B cell (primary cell): ENCODE results near the gene WFDC8. TPM values are rescaled to one million over a fixed set of nuclear protein-coding genes. Genes with fewer than 3 reads are reported as not detected.

Experiments used
- ATAC-seq: fragments of 200-7000 bp; cut with Tn5 transposase; one replicate; pipeline ENCODE4 v1.10.0; 2021; ENCODE audit warnings: low read depth, mild to moderate bottlenecking, moderate number of reproducible peaks, moderate library complexity
- CTCF ChIA-PET: fragments of 350-600 bp; sonication (Branson Sonifier 250); formaldehyde crosslinking; loops from one replicate; lab custom pipeline; 2021; ENCODE audit warnings: antibody characterized with exemption, inconsistent platforms; lab: Charles Lee
- POLR2A ChIA-PET: fragments of 350-600 bp; sonication (Branson Sonifier 250); formaldehyde crosslinking; loops from one replicate; lab custom pipeline; 2021; ENCODE audit warnings: antibody characterized with exemption; lab: Charles Lee
- DNase-seq: peaks from one replicate; pipeline ENCODE4 v3.0.0; 2013
- H2AFZ ChIP-seq: 2 replicates; pipeline ENCODE4 v1.6.1; 2012; ENCODE audit warnings: mild to moderate bottlenecking, low read depth, low read length; ENCODE audit not compliant: insufficient read depth, poor library complexity, severe bottlenecking
- H3K27ac ChIP-seq, 2 donors: 1 replicate in 1 of 2; 2 replicates in 1 of 2; pipeline ENCODE4 v1.5.1; 2012 to 2013; ENCODE audit warnings: low read length in 2 of 2, mild to moderate bottlenecking in 2 of 2, moderate library complexity in 1 of 2
- H3K27me3 ChIP-seq, 4 experiments: fragments of 200-600 bp in 1 of 4; sonication (generic) in 1 of 4; replicated peaks in 1 of 4; 1 replicate in 2 of 4; 2 replicates in 2 of 4; pipeline versions ENCODE4 v1.6.1 to v1.7.0; 2013 to 2016; ENCODE audit warnings: low read length in 3 of 4, mild to moderate bottlenecking in 2 of 4, mixed read lengths in 1 of 4, moderate library complexity in 1 of 4; ENCODE audit not compliant: insufficient read depth in 4 of 4, control insufficient read depth in 3 of 4; ENCODE audit errors: control extremely low read depth in 1 of 4
- H3K36me3 ChIP-seq, 2 experiments: replicated peaks in 1 of 2; 1 replicate in 1 of 2; 2 replicates in 1 of 2; pipeline versions ENCODE4 v1.6.1 to v1.7.1; 2013; ENCODE audit warnings: low read length in 1 of 2; ENCODE audit not compliant: insufficient read depth in 2 of 2, control insufficient read depth in 1 of 2; ENCODE audit errors: control extremely low read depth in 1 of 2, extremely low read depth in 1 of 2
- H3K4me1 ChIP-seq, 2 donors: fragments of 200-600 bp in 1 of 2; sonication (generic) in 1 of 2; 1 replicate in 1 of 2; 2 replicates in 1 of 2; pipeline versions ENCODE4 v1.5.1 to v1.6.1; 2013 to 2017; ENCODE audit warnings: low read length in 2 of 2; ENCODE audit not compliant: control insufficient read depth in 2 of 2, insufficient read depth in 2 of 2
- H3K4me2 ChIP-seq: replicated peaks from 2 replicates; pipeline ENCODE3; 2012; ENCODE audit warnings: mild to moderate bottlenecking, low read depth, low read length; ENCODE audit not compliant: poor library complexity, severe bottlenecking
- H3K4me3 ChIP-seq, 5 experiments: fragments of 200-600 bp in 1 of 5; sonication (generic) in 1 of 5; 1 replicate in 3 of 5; 2 replicates in 2 of 5; pipeline versions ENCODE4 v1.5.1 to v1.7.0; 2011 to 2016; ENCODE audit warnings: low read length in 4 of 5, mild to moderate bottlenecking in 4 of 5, low read depth in 2 of 5, control low read depth in 1 of 5, moderate library complexity in 1 of 5; ENCODE audit not compliant: insufficient read depth in 1 of 5; ENCODE audit errors: control extremely low read depth in 1 of 5, extremely low read depth in 1 of 5
- H3K79me2 ChIP-seq: fragments of 200-600 bp; sonication (generic); one replicate; pipeline ENCODE4 v1.6.0; 2016; ENCODE audit warnings: low read length; ENCODE audit not compliant: control insufficient read depth, insufficient read depth
- H3K9ac ChIP-seq: fragments of 200-600 bp; sonication (generic); 2 replicates; pipeline ENCODE4 v1.6.1; 2017; ENCODE audit warnings: mild to moderate bottlenecking, low read length, moderate library complexity
- H3K9me3 ChIP-seq, 3 donors: one replicate each; pipeline versions ENCODE4 v1.6.1 to v1.7.1; 2013; ENCODE audit warnings: low read length in 2 of 3; ENCODE audit not compliant: control insufficient read depth in 2 of 3, insufficient read depth in 1 of 3; ENCODE audit errors: control extremely low read depth in 1 of 3
- H4K20me1 ChIP-seq: 2 replicates; pipeline ENCODE4 v1.6.0; 2012; ENCODE audit warnings: mild to moderate bottlenecking, low read length; ENCODE audit not compliant: insufficient read depth, control insufficient read depth, poor library complexity, severe bottlenecking
- H3K27ac Mint-ChIP-seq: one replicate; pipeline ENCODE4 v1.8.0; 2021; ENCODE audit warnings: mixed read lengths
- H3K27me3 Mint-ChIP-seq: one replicate; pipeline ENCODE4 v1.8.0; 2021; ENCODE audit warnings: mixed read lengths
- H3K4me1 Mint-ChIP-seq: one replicate; pipeline ENCODE4 v1.8.0; 2021; ENCODE audit warnings: mixed read lengths
- H3K4me3 Mint-ChIP-seq: one replicate; pipeline ENCODE4 v1.8.0; 2021; ENCODE audit warnings: mixed read lengths
- H3K9me3 Mint-ChIP-seq: one replicate; pipeline ENCODE4 v1.8.0; 2022; ENCODE audit warnings: mixed read lengths; ENCODE audit not compliant: insufficient read depth
- CTCF ChIP-seq: fragments of 200-600 bp; IDR thresholded peaks from one replicate; pipeline ENCODE4 v1.8.0; 2022; ENCODE audit warnings: antibody characterized with exemption, mild to moderate bottlenecking
- EZH2 ChIP-seq: IDR thresholded peaks from 2 replicates; pipeline ENCODE4 v1.6.1; 2012; ENCODE audit warnings: borderline replicate concordance, low read depth, mild to moderate bottlenecking, moderate library complexity, low read length; ENCODE audit not compliant: insufficient read depth, poor library complexity, severe bottlenecking
- WGBS: methylation state at CpG from one replicate; pipeline ENCODE4 v1.1.5; 2013; ENCODE audit warnings: missing lambda C conversion rate; ENCODE audit not compliant: insufficient coverage; 5-methylcytosine and 5-hydroxymethylcytosine counted together
- intact Hi-C: fragments of 100-400 bp; cut with micrococcal nuclease; formaldehyde crosslinking; loops from one replicate; pipeline ENCODE4 v1.10.0; 2022
- polyA plus RNA-seq: library from polyadenylated mRNA; depleted of rRNA; stranded (reverse); fragments of >200 nt; gene quantifications from 2 replicates; pipeline ENCODE4 v1.2.3, GENCODE V29; 2012
- total RNA-seq, 2 donors: library from RNA; stranded (reverse); fragments of 120-200 nt in 1 of 2; gene quantifications; 1 replicate in 1 of 2; 2 replicates in 1 of 2; pipeline versions ENCODE4 v1.2.3 to v1.2.4, GENCODE V29; 2013 to 2022

Gene WFDC8
- total and polyA plus RNA-seq, 2 donors (not counting 1 experiment from before 2014, with no cell fraction given) = not detected

GRCh38 chr20:45621593-45621992 lies 42.5 kb upstream of the WFDC8 start:
- H3K4me2 ChIP-seq = no peak overlapping the region
- no peak for TF ChIP-seq CTCF
- no peak for TF ChIP-seq EZH2
- CTCF ChIA-PET = no interaction called here
- H3K27me3 Mint-ChIP-seq = peaks cover 15% of the 10 kb centered on the region
- no peaks in the 10 kb centered on the region for H4K20me1 ChIP-seq
- no peaks in the 10 kb centered on the region for H3K4me1 ChIP-seq
- H3K9me3 ChIP-seq = peaks cover 0 to 7% (median 0%) of the 10 kb centered on the region in 3 donors
- POLR2A ChIA-PET = no interaction called here
- H3K9ac ChIP-seq = no peak overlapping the region
- H3K27ac ChIP-seq = no peak overlapping the region
- H3K27me3 ChIP-seq = no peaks in the 10 kb centered on the region
- no peaks in the 10 kb centered on the region for H3K79me2 ChIP-seq
- no peaks in the 10 kb centered on the region for H3K4me1 Mint-ChIP-seq
- no peak overlapping the region for H2AFZ ChIP-seq
- ATAC-seq (no peak), DNase-seq (no peak)
- 100% methylated on average over 1 of the region's 2 CpGs for WGBS
- no peak overlapping the region for H3K27ac Mint-ChIP-seq
- no peak overlapping the region for H3K4me3 Mint-ChIP-seq
- H3K9me3 Mint-ChIP-seq = no peaks in the 10 kb centered on the region
- no peak overlapping the region for H3K4me3 ChIP-seq
- intact Hi-C loops = no loop called here
- H3K36me3 ChIP-seq = no peaks in the 10 kb centered on the region

GRCh38 chr20:45617591-45617990 lies 38.5 kb upstream of the WFDC8 start:
- H3K4me3 Mint-ChIP-seq = no peak overlapping the region
- no peak overlapping the region for H3K27ac ChIP-seq
- H3K79me2 ChIP-seq = no peaks in the 10 kb centered on the region
- no peak overlapping the region for H3K4me3 ChIP-seq
- H3K27me3 ChIP-seq = peaks cover 0 to 4% (median 0%) of the 10 kb centered on the region in 4 experiments
- H3K4me1 Mint-ChIP-seq = no peaks in the 10 kb centered on the region
- no peaks in the 10 kb centered on the region for H3K4me1 ChIP-seq
- ATAC-seq = no peak
- ChIA-PET CTCF (interaction anchor here (0.9 kb wide), 1 partner anchor 12 kb away, joined by 4 read pairs; the partner anchor contains the start of gene WFDC10A), POLR2A (no interaction called here)
- no peak overlapping the region for H3K9ac ChIP-seq
- DNase-seq = no peak
- intact Hi-C loops = no loop called here
- no peaks in the 10 kb centered on the region for H3K36me3 ChIP-seq
- peaks cover 27% of the 10 kb centered on the region for H3K27me3 Mint-ChIP-seq
- peaks cover 0 to 3% (median 0%) of the 10 kb centered on the region in 3 donors for H3K9me3 ChIP-seq
- no CpG with 5 or more reads among the region's 2 CpGs for WGBS
- no peaks in the 10 kb centered on the region for H3K9me3 Mint-ChIP-seq
- H3K4me2 ChIP-seq = no peak overlapping the region
- no peaks in the 10 kb centered on the region for H4K20me1 ChIP-seq
- no peak overlapping the region for H2AFZ ChIP-seq
- TF ChIP-seq CTCF = no peak
- no peak for TF ChIP-seq EZH2
- no peak overlapping the region for H3K27ac Mint-ChIP-seq
